Endothelial cell of umbilical vein (primary cell): ENCODE results near the gene MCM9. TPM values are rescaled to one million over a fixed set of nuclear protein-coding genes. Genes with fewer than 3 reads are reported as not detected.

Source experiments
- BruUV-seq: library from RNA; stranded (reverse); fragments of 400-500 nt; replicated peaks from 2 replicates; lab custom pipeline; 2021; lab: Mats Ljungman, UMichigan
- CTCF ChIA-PET: fragments of 300-600, 350-600 bp; sonication (Branson Sonifier 250); formaldehyde crosslinking; loops from one replicate; lab custom pipeline; 2021; ENCODE audit warnings: antibody characterized with exemption, inconsistent platforms; lab: Charles Lee
- POLR2A ChIA-PET: fragments of 300-600, 350-600 bp; sonication (Branson Sonifier 250); formaldehyde crosslinking; loops from one replicate; lab custom pipeline; 2021; ENCODE audit warnings: antibody characterized with exemption, inconsistent platforms; lab: Charles Lee
- DNase-seq: peaks from one replicate; pipeline ENCODE4 v3.0.0-alpha.2; 2011; ENCODE audit warnings: low read depth, low spot score
- FAIRE-seq: peaks from 2 replicates; lab custom pipeline; 2011; peaks lifted over from hg19 to GRCh38; lab: Jason Lieb, UNC
- H2AFZ ChIP-seq: 2 replicates; pipeline ENCODE4 v1.6.0; 2012; ENCODE audit warnings: low read depth, low read length, control low read depth, inconsistent platforms
- H3K27ac ChIP-seq: 2 replicates; pipeline ENCODE4 v1.5.1; 2011; ENCODE audit warnings: low read depth, mild to moderate bottlenecking, control low read depth, low read length, moderate library complexity; ENCODE audit not compliant: insufficient read depth
- H3K27me3 ChIP-seq, 2 experiments: 2 replicates each; pipeline versions ENCODE4 v1.6.0 to v1.6.1; 2011; ENCODE audit warnings: low read length in 2 of 2, mixed read lengths in 1 of 2; ENCODE audit not compliant: control insufficient read depth in 2 of 2, insufficient read depth in 2 of 2
- H3K36me3 ChIP-seq, 2 experiments: 2 replicates in 1 of 2; 3 replicates in 1 of 2; pipeline ENCODE4 v1.5.1; 2011; ENCODE audit warnings: low read length in 2 of 2, mild to moderate bottlenecking in 1 of 2, moderate library complexity in 1 of 2; ENCODE audit not compliant: control insufficient read depth in 2 of 2, insufficient read depth in 2 of 2; ENCODE audit errors: extremely low read depth in 1 of 2
- H3K4me1 ChIP-seq: 3 replicates; pipeline ENCODE4 v1.5.1; 2011; ENCODE audit warnings: mild to moderate bottlenecking, low read length; ENCODE audit not compliant: control insufficient read depth, insufficient read depth; ENCODE audit errors: extremely low read depth
- H3K4me2 ChIP-seq: 2 replicates; pipeline ENCODE4 v1.6.1; 2011; ENCODE audit warnings: low read length, control low read depth, mixed read lengths; ENCODE audit not compliant: insufficient read depth
- H3K4me3 ChIP-seq, 3 experiments: fragments of 200-600 bp in 1 of 3; sonication (generic), shearing (Covaris generic) in 1 of 3; replicated peaks in 1 of 3; 2 replicates each; pipeline ENCODE4 v1.5.1; 2011 to 2016; ENCODE audit warnings: control low read depth in 3 of 3, low read length in 3 of 3, mild to moderate bottlenecking in 2 of 3, inconsistent platforms in 1 of 3, low read depth in 1 of 3, moderate library complexity in 1 of 3; ENCODE audit not compliant: insufficient read depth in 1 of 3
- H3K79me2 ChIP-seq: 2 replicates; pipeline ENCODE4 v1.6.0; 2012; ENCODE audit warnings: low read length, inconsistent platforms; ENCODE audit not compliant: control insufficient read depth, insufficient read depth
- H3K9ac ChIP-seq: replicated peaks from 2 replicates; pipeline ENCODE3; 2011; ENCODE audit warnings: low read length, control low read depth; ENCODE audit not compliant: insufficient read depth; ENCODE audit errors: extremely low read depth
- H3K9me1 ChIP-seq: replicated peaks from 3 replicates; pipeline ENCODE4 v1.6.0; 2011; ENCODE audit warnings: mild to moderate bottlenecking, low read length; ENCODE audit not compliant: control insufficient read depth, insufficient read depth; ENCODE audit errors: extremely low read depth
- H3K9me3 ChIP-seq: replicated peaks from 2 replicates; pipeline ENCODE4 v1.5.1; 2012; ENCODE audit warnings: low read length, inconsistent platforms; ENCODE audit not compliant: control insufficient read depth, insufficient read depth
- H4K20me1 ChIP-seq: replicated peaks from 2 replicates; pipeline ENCODE3; 2011; ENCODE audit warnings: mild to moderate bottlenecking, low read length; ENCODE audit not compliant: control insufficient read depth, insufficient read depth; ENCODE audit errors: extremely low read depth
- EZH2 ChIP-seq: IDR thresholded peaks from 2 replicates; pipeline ENCODE4 v1.6.1; 2012; ENCODE audit warnings: borderline replicate concordance, low read depth, mild to moderate bottlenecking, moderate library complexity, low read length, inconsistent platforms; ENCODE audit not compliant: severe bottlenecking
- FOS ChIP-seq: IDR thresholded peaks from 2 replicates; pipeline ENCODE4 v1.6.1; 2011; ENCODE audit warnings: mild to moderate bottlenecking, low read length, moderate library complexity, borderline replicate concordance; ENCODE audit not compliant: insufficient read depth
- JUN ChIP-seq: IDR thresholded peaks from 2 replicates; pipeline ENCODE4 v1.6.1; 2011; ENCODE audit warnings: borderline replicate concordance, low read depth; ENCODE audit not compliant: insufficient read length, insufficient read depth
- POLR2A ChIP-seq: IDR thresholded peaks from 2 replicates; pipeline ENCODE4 v1.6.1; 2012; ENCODE audit warnings: low read depth, mild to moderate bottlenecking, control low read depth, low read length
- POLR2AphosphoS5 ChIP-seq: IDR thresholded peaks from 2 replicates; pipeline ENCODE4 v1.6.1; 2012; ENCODE audit warnings: low read depth, mild to moderate bottlenecking, control low read depth, low read length, moderate library complexity; ENCODE audit not compliant: insufficient read depth
- dilution Hi-C: fragments of 300-500 bp; cut with MboI; formaldehyde crosslinking; loops from one replicate; pipeline ENCODE4 v1.15.0; 2019; ENCODE audit warnings: low sequenced_read_pairs; ENCODE audit not compliant: extremely low pct_ligation_motif_present
- intact Hi-C: fragments of 100-400 bp; cut with micrococcal nuclease; formaldehyde crosslinking; loops from one replicate; pipeline ENCODE4 v1.10.0; 2022
- polyA plus RNA-seq, 4 experiments: library from polyadenylated mRNA; depleted of rRNA in 3 of 4; stranded (reverse) in 3 of 4; unstranded in 1 of 4; fragments of >200 nt; gene quantifications; 2 replicates each; pipeline versions ENCODE4 v1.2.1 to v1.2.3, GENCODE V29; 2011 to 2012; ENCODE audit warnings: missing spikeins in 1 of 4
- total RNA-seq: library from RNA; stranded (reverse); gene quantifications from 2 replicates; pipeline ENCODE4 v1.2.3, GENCODE V29; 2021
- TF ChIP-seq, protein P1 (sequence below): IDR thresholded peaks from 2 replicates; pipeline ENCODE4 v1.6.1; 2011; ENCODE audit not compliant: insufficient read depth, insufficient read length
- TF ChIP-seq, protein P2 (sequence below), 2 donors: IDR thresholded peaks; 1 replicate in 1 of 2; 2 replicates in 1 of 2; pipeline ENCODE4 v1.5.1; 2011; ENCODE audit warnings: low read length in 2 of 2, mild to moderate bottlenecking in 2 of 2, moderate library complexity in 2 of 2, control low read depth in 1 of 2, inconsistent platforms in 1 of 2, low read depth in 1 of 2; ENCODE audit not compliant: insufficient read depth in 1 of 2; ENCODE audit errors: extremely low read depth in 1 of 2

Gene MCM9
- total and polyA plus RNA-seq, 2 donors (not counting 3 experiments of a cell fraction or from before 2014, with no cell fraction given) = 2.0 to 14.1 TPM

- dilution Hi-C loops (no loop called here), intact Hi-C loops (no loop called here)
- no peaks in the 10 kb centered on the region for H3K9me3 ChIP-seq
- no peaks in the 10 kb centered on the region for H3K9me1 ChIP-seq
- H4K20me1 ChIP-seq = no peaks in the 10 kb centered on the region
- H3K4me1 ChIP-seq = no peaks in the 10 kb centered on the region
- H3K27ac ChIP-seq = no peak overlapping the region
- no peak overlapping the region for H3K9ac ChIP-seq
- POLR2A ChIA-PET = no interaction called here
- no peaks in the 10 kb centered on the region for H3K36me3 ChIP-seq
- H2AFZ ChIP-seq = no peak overlapping the region
- H3K27me3 ChIP-seq = no peaks in the 10 kb centered on the region
- TF ChIP-seq, protein P1, sequence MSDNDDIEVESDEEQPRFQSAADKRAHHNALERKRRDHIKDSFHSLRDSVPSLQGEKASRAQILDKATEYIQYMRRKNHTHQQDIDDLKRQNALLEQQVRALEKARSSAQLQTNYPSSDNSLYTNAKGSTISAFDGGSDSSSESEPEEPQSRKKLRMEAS = no peak
- TF ChIP-seq POLR2AphosphoS5 (no peak), POLR2A (no peak), JUN (no peak), FOS (no peak)
- TF ChIP-seq, protein P2, sequence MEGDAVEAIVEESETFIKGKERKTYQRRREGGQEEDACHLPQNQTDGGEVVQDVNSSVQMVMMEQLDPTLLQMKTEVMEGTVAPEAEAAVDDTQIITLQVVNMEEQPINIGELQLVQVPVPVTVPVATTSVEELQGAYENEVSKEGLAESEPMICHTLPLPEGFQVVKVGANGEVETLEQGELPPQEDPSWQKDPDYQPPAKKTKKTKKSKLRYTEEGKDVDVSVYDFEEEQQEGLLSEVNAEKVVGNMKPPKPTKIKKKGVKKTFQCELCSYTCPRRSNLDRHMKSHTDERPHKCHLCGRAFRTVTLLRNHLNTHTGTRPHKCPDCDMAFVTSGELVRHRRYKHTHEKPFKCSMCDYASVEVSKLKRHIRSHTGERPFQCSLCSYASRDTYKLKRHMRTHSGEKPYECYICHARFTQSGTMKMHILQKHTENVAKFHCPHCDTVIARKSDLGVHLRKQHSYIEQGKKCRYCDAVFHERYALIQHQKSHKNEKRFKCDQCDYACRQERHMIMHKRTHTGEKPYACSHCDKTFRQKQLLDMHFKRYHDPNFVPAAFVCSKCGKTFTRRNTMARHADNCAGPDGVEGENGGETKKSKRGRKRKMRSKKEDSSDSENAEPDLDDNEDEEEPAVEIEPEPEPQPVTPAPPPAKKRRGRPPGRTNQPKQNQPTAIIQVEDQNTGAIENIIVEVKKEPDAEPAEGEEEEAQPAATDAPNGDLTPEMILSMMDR (IDR thresholded peaks at IDR 0.05; ENCODE audit: extremely low read depth in 1 of 2, insufficient read depth in 1 of 2, low read depth in 1 of 2, low read length in 2 of 2) = no peak
- CTCF ChIA-PET = no interaction called here
- BruUV-seq = no TSS peak
- no peak overlapping the region for H3K4me3 ChIP-seq
- no peak for DNase-seq
- no peak overlapping the region for H3K4me2 ChIP-seq
- no peak for FAIRE-seq
- no peaks in the 10 kb centered on the region for H3K79me2 ChIP-seq
These were observed 49.4 kb upstream of the MCM9 start for GRCh38 chr6:118984342-118984741.

DNA sequence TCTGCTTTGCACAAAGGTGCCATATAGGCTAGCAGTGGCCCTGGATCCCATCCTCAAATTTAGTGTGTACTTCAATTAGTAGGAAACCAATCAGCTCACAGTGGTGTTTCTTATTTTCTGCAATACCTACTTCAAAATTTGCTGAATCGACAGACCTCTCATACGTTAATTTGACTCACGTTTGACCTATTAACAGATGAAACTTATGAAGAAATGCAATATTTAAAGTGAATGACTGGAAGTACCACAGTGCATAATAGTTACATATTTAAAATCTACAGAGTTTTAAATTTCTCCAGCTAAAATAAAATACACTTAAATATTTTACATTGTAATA lies 47.6 kb upstream of the MCM9 start:
- Histone ChIP-seq H3K4me1 (no peaks in the 10 kb centered on the region), H3K4me2 (no peak overlapping the region), H3K9ac (no peak overlapping the region), H3K27ac (no peak overlapping the region), H3K27me3 (no peaks in the 10 kb centered on the region), H4K20me1 (no peaks in the 10 kb centered on the region), H3K9me3 (no peaks in the 10 kb centered on the region), H3K4me3 (no peak overlapping the region), H3K36me3 (no peaks in the 10 kb centered on the region), H3K9me1 (no peaks in the 10 kb centered on the region), H2AFZ (no peak overlapping the region), H3K79me2 (no peaks in the 10 kb centered on the region)
- CTCF ChIA-PET = interaction anchor here (1.2 kb wide), 1 partner anchor 13 kb away, joined by 3 read pairs; no protein-coding TSS in a partner anchor
- no peak for DNase-seq
- dilution Hi-C loops = no loop called here
- TF ChIP-seq, protein P1 = no peak
- no peak for TF ChIP-seq EZH2
- POLR2A ChIA-PET = no interaction called here
- FAIRE-seq = no peak
- intact Hi-C loops = no loop called here
- BruUV-seq = no TSS peak
